Smooth muscle cell of the brain vasculature (primary cell): ENCODE data around the gene CISD3.

Source experiments
- DNase-seq: peaks from one replicate; pipeline ENCODE4 v3.0.0-alpha.2; 2012; ENCODE audit warnings: low read depth, low spot score

Gene CISD3

GRCh38 chr17:38727736-38728135 is 2.4 kb upstream of the CISD3 start:
- DNase-seq, result no peak

GRCh38 chr17:38728290-38728831 is 1.8 kb upstream of the CISD3 start:
- no peak for DNase-seq

GRCh38 chr17:38729368-38729885 is 714 bp upstream of the CISD3 start:
- DNase-seq, result no peak

GRCh38 chr17:38730526-38731379 is 612 bp downstream of the CISD3 start:
- no peak for DNase-seq

GRCh38 chr17:38731526-38732294 is 1.6 kb downstream of the CISD3 start:
- no peak for DNase-seq

- DNase-seq, result no peak
These were observed 2.5 kb downstream of the CISD3 start for GRCh38 chr17:38732376-38733281.

GRCh38 chr17:38733282-38733981 is 3.3 kb downstream of the CISD3 start:
- no peak for DNase-seq

GRCh38 chr17:38733982-38734973 is 4.1 kb downstream of the CISD3 start:
- no peak for DNase-seq

- DNase-seq, result no peak
These were observed 5.2 kb downstream of the CISD3 start for GRCh38 chr17:38735161-38735997.

- no peak for DNase-seq
These were observed 8.0 kb downstream of the CISD3 start for GRCh38 chr17:38738007-38738662.

GRCh38 chr17:38738686-38739085 is 8.5 kb downstream of the CISD3 start:
- no peak for DNase-seq

GRCh38 chr17:38739305-38739704 is 9.2 kb downstream of the CISD3 start:
- DNase-seq, result no peak

- no peak for DNase-seq
These were observed 9.9 kb downstream of the CISD3 start for GRCh38 chr17:38740044-38740443.

GRCh38 chr17:38740806-38741205 is 10.7 kb downstream of the CISD3 start:
- DNase-seq, result no peak

- DNase-seq, result no peak
These were observed 11.3 kb downstream of the CISD3 start for GRCh38 chr17:38741461-38741860.

- no peak for DNase-seq
These were observed 11.8 kb downstream of the CISD3 start for GRCh38 chr17:38741921-38742410.

- peak; percentile 87 for DNase-seq
These were observed 12.5 kb downstream of the CISD3 start for GRCh38 chr17:38742411-38743308.
